Urinary bladder (tissue), 4 donors: ENCODE results near the gene TM9SF3. TPM values are rescaled to one million over a fixed set of nuclear protein-coding genes. Genes with fewer than 3 reads are reported as not detected.

Experiments used
- DNase-seq: peaks from one replicate; pipeline ENCODE4 v3.0.0-alpha.2; 2015; ENCODE audit errors: extremely low spot score
- H3K27ac ChIP-seq: one replicate; pipeline ENCODE4 v1.5.1; 2013; ENCODE audit warnings: low read depth, mild to moderate bottlenecking, moderate library complexity
- H3K36me3 ChIP-seq: one replicate; pipeline ENCODE4 v1.6.1; 2013; ENCODE audit warnings: mild to moderate bottlenecking, moderate library complexity; ENCODE audit not compliant: insufficient read depth
- H3K4me1 ChIP-seq: one replicate; pipeline ENCODE4 v1.6.1; 2013; ENCODE audit warnings: mild to moderate bottlenecking, moderate library complexity; ENCODE audit not compliant: insufficient read depth
- H3K4me3 ChIP-seq: one replicate; pipeline ENCODE4 v1.5.1; 2013; ENCODE audit warnings: low read depth, low read length
- WGBS: extraction: QIAGEN DNeasy Blood & Tissue Kit; methylation state at CpG from one replicate; pipeline ENCODE4 v1.1.7; 2013; 5-methylcytosine and 5-hydroxymethylcytosine counted together
- polyA plus RNA-seq: library from polyadenylated mRNA; stranded (reverse); fragments of 200-250 nt; gene quantifications from one replicate; pipeline ENCODE4 v1.2.3, GENCODE V29; 2013
- total RNA-seq: library from RNA; depleted of rRNA; stranded (reverse); fragments of >200 nt; gene quantifications from one replicate; pipeline ENCODE4 v1.2.3, GENCODE V29; 2014
- donor health status: healthy with polysubstance abuse.
- donor health status: healthy.

The TM9SF3 gene
- total and polyA plus RNA-seq, 2 donors, result 55.2 to 156 TPM

- WGBS, result 85% methylated on average over 6 of the region's 6 CpGs
- Histone ChIP-seq H3K4me1 (no peaks in the 10 kb centered on the region), H3K27ac (no peak overlapping the region), H3K4me3 (no peak overlapping the region), H3K36me3 (peaks cover 2% of the 10 kb centered on the region)
- no peak for DNase-seq
Observed at GRCh38 chr10:96529634-96530279, 57.1 kb downstream of the TM9SF3 start.

GRCh38 chr10:96524741-96525140 is 62.1 kb downstream of the TM9SF3 start:
- 78% methylated on average over 1 of the region's 1 CpG for WGBS
- DNase-seq, result no peak
- Histone ChIP-seq H3K27ac (no peak overlapping the region), H3K4me3 (no peak overlapping the region), H3K4me1 (no peaks in the 10 kb centered on the region), H3K36me3 (peaks cover 2% of the 10 kb centered on the region)

GRCh38 chr10:96517284-96517683 is 69.5 kb downstream of the TM9SF3 start:
- Histone ChIP-seq H3K4me1 (peaks cover 2% of the 10 kb centered on the region), H3K27ac (no peak overlapping the region), H3K4me3 (no peak overlapping the region), H3K36me3 (no peaks in the 10 kb centered on the region)
- 94% methylated on average over 1 of the region's 1 CpG for WGBS
- DNase-seq, result no peak

GRCh38 chr10:96516337-96516736 is 70.5 kb downstream of the TM9SF3 start:
- H3K4me1 ChIP-seq, result peaks cover 3% of the 10 kb centered on the region
- no peak for DNase-seq
- no peaks in the 10 kb centered on the region for H3K36me3 ChIP-seq
- no peak overlapping the region for H3K4me3 ChIP-seq
- H3K27ac ChIP-seq, result no peak overlapping the region
- 90% methylated on average over 2 of the region's 2 CpGs for WGBS

GRCh38 chr10:96513698-96514561 is 72.9 kb downstream of the TM9SF3 start, which contains the start of gene TLL2:
Gene TLL2 (minus strand): TSS chr10:96513926. CDS start chr10:96513685, 241 bp downstream.
- DNase-seq, result peak; percentile 48
- Histone ChIP-seq H3K27ac (no peak within 1 kb of the TSS), H3K4me1 (peaks cover 3% of the 10 kb centered on the region), H3K36me3 (no peaks in the 10 kb centered on the region), H3K4me3 (peak within 1 kb of the TSS; percentile 42)
- WGBS, result 2% methylated on average over 68 of the region's 68 CpGs

- H3K4me3 ChIP-seq, result peak overlapping the region; percentile 42
- no peak overlapping the region for H3K27ac ChIP-seq
- WGBS, result under 1% methylated on average over 31 of the region's 31 CpGs
Observed at GRCh38 chr10:96513305-96513697, 73.5 kb downstream of the TM9SF3 start.

GRCh38 chr10:96512524-96513304 is 74.1 kb downstream of the TM9SF3 start:
- H3K4me3 ChIP-seq, result peak overlapping the region; percentile 42
- H3K4me1 ChIP-seq, result peaks cover 3% of the 10 kb centered on the region
- no peak for DNase-seq
- 1% methylated on average over 65 of the region's 65 CpGs for WGBS
- no peaks in the 10 kb centered on the region for H3K36me3 ChIP-seq
- H3K27ac ChIP-seq, result no peak overlapping the region

More at GRCh38 chr10:96513305-96513697, 73.5 kb downstream of the TM9SF3 start:
- no peak for DNase-seq
- Histone ChIP-seq H3K4me1 (peaks cover 3% of the 10 kb centered on the region), H3K36me3 (no peaks in the 10 kb centered on the region)

- H3K4me3 ChIP-seq, result no peak overlapping the region
- WGBS, result 70% methylated on average over 7 of the region's 7 CpGs
- no peak for DNase-seq
Observed at GRCh38 chr10:96511044-96511945, 75.5 kb downstream of the TM9SF3 start.

GRCh38 chr10:96509017-96509641 is 77.7 kb downstream of the TM9SF3 start:
- WGBS, result 86% methylated on average over 3 of the region's 3 CpGs
- Histone ChIP-seq H3K4me1 (peaks cover 3% of the 10 kb centered on the region), H3K27ac (no peak overlapping the region), H3K4me3 (no peak overlapping the region), H3K36me3 (no peaks in the 10 kb centered on the region)
- DNase-seq, result no peak

More at GRCh38 chr10:96511044-96511945, 75.5 kb downstream of the TM9SF3 start:
- Histone ChIP-seq H3K36me3 (no peaks in the 10 kb centered on the region), H3K27ac (no peak overlapping the region), H3K4me1 (peaks cover 3% of the 10 kb centered on the region)

GRCh38 chr10:96507044-96507443 is 79.8 kb downstream of the TM9SF3 start:
- Histone ChIP-seq H3K27ac (no peak overlapping the region), H3K4me3 (no peak overlapping the region), H3K4me1 (no peaks in the 10 kb centered on the region), H3K36me3 (no peaks in the 10 kb centered on the region)
- WGBS, result 81% methylated on average over 2 of the region's 2 CpGs
- DNase-seq, result no peak

- no peak overlapping the region for H3K27ac ChIP-seq
- H3K4me1 ChIP-seq, result no peaks in the 10 kb centered on the region
- DNase-seq, result no peak
- 66% methylated on average over 12 of the region's 12 CpGs for WGBS
- H3K36me3 ChIP-seq, result no peaks in the 10 kb centered on the region
- no peak overlapping the region for H3K4me3 ChIP-seq
Observed at GRCh38 chr10:96505150-96506136, 81.4 kb downstream of the TM9SF3 start.
